Neural cell (in vitro differentiated cells): Measurements from ENCODE around the gene HFM1. TPM values are rescaled to one million over a fixed set of nuclear protein-coding genes. Genes with fewer than 3 reads are reported as not detected.

ENCODE experiments used
- H2AFZ ChIP-seq: fragments of 200-600, 300-800 bp; sonication (generic), shearing (Covaris generic); 2 replicates; pipeline ENCODE4 v1.6.0; 2014; ENCODE audit warnings: low read depth, mild to moderate bottlenecking, antibody characterized with exemption, low read length, moderate library complexity
- H3F3A ChIP-seq: fragments of 200-600 bp; shearing (Covaris generic); 2 replicates; pipeline ENCODE4 v1.6.1; 2016; ENCODE audit warnings: mild to moderate bottlenecking, moderate library complexity, mixed read lengths, antibody characterized with exemption, low read length; ENCODE audit not compliant: insufficient read depth, poor library complexity, severe bottlenecking
- H3K27ac ChIP-seq: fragments of 200-600, 300-800 bp; sonication (generic), shearing (Covaris generic); 2 replicates; pipeline ENCODE4 v1.5.1; 2014; ENCODE audit warnings: mild to moderate bottlenecking, low read length, moderate library complexity
- H3K27me3 ChIP-seq: fragments of 300-800, 200-600 bp; sonication (generic), shearing (Covaris generic); 2 replicates; pipeline ENCODE4 v1.6.0; 2014; ENCODE audit warnings: mild to moderate bottlenecking, low read depth, low read length, moderate library complexity; ENCODE audit not compliant: insufficient read depth
- H3K36me3 ChIP-seq: fragments of 300-800, 200-600 bp; sonication (generic), shearing (Covaris generic); 2 replicates; pipeline ENCODE4 v1.5.1; 2014; ENCODE audit warnings: mild to moderate bottlenecking, antibody characterized with exemption, low read length, moderate library complexity; ENCODE audit not compliant: insufficient read depth
- H3K4me2 ChIP-seq: fragments of 300-800, 200-600 bp; sonication (generic), shearing (Covaris generic); 2 replicates; pipeline ENCODE4 v1.6.0; 2014; ENCODE audit warnings: mild to moderate bottlenecking, low read length
- H3K4me3 ChIP-seq: fragments of 300-800, 200-600 bp; sonication (generic), shearing (Covaris generic); 2 replicates; pipeline ENCODE4 v1.5.1; 2014; ENCODE audit warnings: mild to moderate bottlenecking, low read length, moderate library complexity
- H3K79me2 ChIP-seq: fragments of 200-600 bp; shearing (Covaris generic); replicated peaks from 2 replicates; pipeline ENCODE4 v1.6.0; 2014; ENCODE audit warnings: mild to moderate bottlenecking, low read length, moderate library complexity; ENCODE audit not compliant: insufficient read depth
- H3K9ac ChIP-seq: fragments of 300-800, 200-600 bp; sonication (generic), shearing (Covaris generic); 2 replicates; pipeline ENCODE4 v1.6.1; 2016; ENCODE audit warnings: mild to moderate bottlenecking, low read length, mixed read lengths
- H3K9me2 ChIP-seq: fragments of 200-600 bp; shearing (Covaris generic); 2 replicates; pipeline ENCODE4 v1.6.1; 2016; ENCODE audit warnings: mild to moderate bottlenecking, low read length, mixed read lengths; ENCODE audit not compliant: insufficient read depth
- H3K9me3 ChIP-seq: fragments of 200-600, 300-800 bp; sonication (generic), shearing (Covaris generic); 2 replicates; pipeline ENCODE4 v1.6.1; 2016; ENCODE audit warnings: mild to moderate bottlenecking, mixed run types, low read length, moderate library complexity, mixed read lengths
- H4K20me1 ChIP-seq: fragments of 200-600 bp; shearing (Covaris generic); 2 replicates; pipeline ENCODE4 v1.6.1; 2016; ENCODE audit warnings: mild to moderate bottlenecking, mixed run types; ENCODE audit not compliant: insufficient read depth
- EP300 ChIP-seq: fragments of 450-650 bp; conservative IDR thresholded peaks from 2 replicates; pipeline ENCODE4 v1.6.1; 2014; ENCODE audit warnings: antibody characterized with exemption, mild to moderate bottlenecking, moderate library complexity; ENCODE audit not compliant: poor library complexity, severe bottlenecking
- EZH2 ChIP-seq: fragments of 200-600, 300-800 bp; shearing (Covaris generic), sonication (generic); IDR thresholded peaks from 2 replicates; pipeline ENCODE4 v1.6.1; 2014; ENCODE audit warnings: antibody characterized with exemption, low read length, borderline replicate concordance, mild to moderate bottlenecking; ENCODE audit not compliant: insufficient read depth, poor library complexity, severe bottlenecking
- MXI1 ChIP-seq: fragments of 450-650 bp; conservative IDR thresholded peaks from 2 replicates; pipeline ENCODE4 v1.6.1; 2014; ENCODE audit warnings: antibody characterized with exemption, mild to moderate bottlenecking; ENCODE audit not compliant: poor library complexity, severe bottlenecking
- POLR2AphosphoS5 ChIP-seq: IDR thresholded peaks from 2 replicates; pipeline ENCODE4 v1.6.1; 2012
- RAD21 ChIP-seq: fragments of 450-650 bp; conservative IDR thresholded peaks from 2 replicates; pipeline ENCODE4 v1.6.1; 2014; ENCODE audit warnings: antibody characterized with exemption, mild to moderate bottlenecking, moderate library complexity
- SMC3 ChIP-seq: fragments of 450-650 bp; conservative IDR thresholded peaks from 2 replicates; pipeline ENCODE4 v1.6.1; 2014; ENCODE audit warnings: antibody characterized with exemption, mild to moderate bottlenecking, moderate library complexity; ENCODE audit not compliant: poor library complexity
- TAF1 ChIP-seq: IDR thresholded peaks from 2 replicates; pipeline ENCODE4 v1.6.1; 2012; ENCODE audit warnings: low read depth
- polyA plus RNA-seq: library from polyadenylated mRNA; depleted of rRNA; stranded (reverse); fragments of >200 nt; gene quantifications from 2 replicates; pipeline ENCODE4 v1.2.3, GENCODE V29; 2014
- TF ChIP-seq, protein P1 (sequence below): IDR thresholded peaks from 2 replicates; pipeline ENCODE4 v1.6.1; 2012; ENCODE audit warnings: borderline replicate concordance
- TF ChIP-seq, protein P2 (sequence below): fragments of 450-650 bp; IDR thresholded peaks from 2 replicates; pipeline ENCODE4 v1.5.1; 2014; ENCODE audit warnings: antibody characterized with exemption, mild to moderate bottlenecking, moderate library complexity; ENCODE audit not compliant: poor library complexity, severe bottlenecking

Gene HFM1
- polyA plus RNA-seq, 1 donor from 2014 or later, result 30.5 TPM

DNA sequence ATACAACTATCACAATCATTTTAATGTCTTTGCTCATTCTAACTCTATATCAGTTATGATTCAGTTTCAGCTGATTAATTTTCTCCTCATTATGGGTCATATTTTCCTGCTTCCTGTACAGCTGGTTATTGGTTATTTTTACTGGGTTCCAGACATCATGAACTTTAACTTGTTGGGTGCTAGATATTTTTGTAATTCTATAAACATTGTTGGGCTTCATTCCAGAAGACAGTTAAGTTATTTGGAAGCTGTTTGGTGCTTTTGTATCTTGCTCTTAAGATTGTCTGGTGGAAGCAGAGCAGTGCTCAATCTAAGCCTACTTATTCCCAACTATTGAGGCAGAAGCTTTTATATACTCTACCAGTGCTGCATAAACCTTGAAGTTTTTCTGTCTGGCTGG lies 34.4 kb upstream of the HFM1 start:
- TF ChIP-seq TAF1 (no peak), MXI1 (no peak), EZH2 (no peak), EP300 (no peak), SMC3 (no peak), POLR2AphosphoS5 (no peak), RAD21 (no peak)
- TF ChIP-seq, protein P1, sequence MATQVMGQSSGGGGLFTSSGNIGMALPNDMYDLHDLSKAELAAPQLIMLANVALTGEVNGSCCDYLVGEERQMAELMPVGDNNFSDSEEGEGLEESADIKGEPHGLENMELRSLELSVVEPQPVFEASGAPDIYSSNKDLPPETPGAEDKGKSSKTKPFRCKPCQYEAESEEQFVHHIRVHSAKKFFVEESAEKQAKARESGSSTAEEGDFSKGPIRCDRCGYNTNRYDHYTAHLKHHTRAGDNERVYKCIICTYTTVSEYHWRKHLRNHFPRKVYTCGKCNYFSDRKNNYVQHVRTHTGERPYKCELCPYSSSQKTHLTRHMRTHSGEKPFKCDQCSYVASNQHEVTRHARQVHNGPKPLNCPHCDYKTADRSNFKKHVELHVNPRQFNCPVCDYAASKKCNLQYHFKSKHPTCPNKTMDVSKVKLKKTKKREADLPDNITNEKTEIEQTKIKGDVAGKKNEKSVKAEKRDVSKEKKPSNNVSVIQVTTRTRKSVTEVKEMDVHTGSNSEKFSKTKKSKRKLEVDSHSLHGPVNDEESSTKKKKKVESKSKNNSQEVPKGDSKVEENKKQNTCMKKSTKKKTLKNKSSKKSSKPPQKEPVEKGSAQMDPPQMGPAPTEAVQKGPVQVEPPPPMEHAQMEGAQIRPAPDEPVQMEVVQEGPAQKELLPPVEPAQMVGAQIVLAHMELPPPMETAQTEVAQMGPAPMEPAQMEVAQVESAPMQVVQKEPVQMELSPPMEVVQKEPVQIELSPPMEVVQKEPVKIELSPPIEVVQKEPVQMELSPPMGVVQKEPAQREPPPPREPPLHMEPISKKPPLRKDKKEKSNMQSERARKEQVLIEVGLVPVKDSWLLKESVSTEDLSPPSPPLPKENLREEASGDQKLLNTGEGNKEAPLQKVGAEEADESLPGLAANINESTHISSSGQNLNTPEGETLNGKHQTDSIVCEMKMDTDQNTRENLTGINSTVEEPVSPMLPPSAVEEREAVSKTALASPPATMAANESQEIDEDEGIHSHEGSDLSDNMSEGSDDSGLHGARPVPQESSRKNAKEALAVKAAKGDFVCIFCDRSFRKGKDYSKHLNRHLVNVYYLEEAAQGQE, result no peak
- TF ChIP-seq, protein P2, sequence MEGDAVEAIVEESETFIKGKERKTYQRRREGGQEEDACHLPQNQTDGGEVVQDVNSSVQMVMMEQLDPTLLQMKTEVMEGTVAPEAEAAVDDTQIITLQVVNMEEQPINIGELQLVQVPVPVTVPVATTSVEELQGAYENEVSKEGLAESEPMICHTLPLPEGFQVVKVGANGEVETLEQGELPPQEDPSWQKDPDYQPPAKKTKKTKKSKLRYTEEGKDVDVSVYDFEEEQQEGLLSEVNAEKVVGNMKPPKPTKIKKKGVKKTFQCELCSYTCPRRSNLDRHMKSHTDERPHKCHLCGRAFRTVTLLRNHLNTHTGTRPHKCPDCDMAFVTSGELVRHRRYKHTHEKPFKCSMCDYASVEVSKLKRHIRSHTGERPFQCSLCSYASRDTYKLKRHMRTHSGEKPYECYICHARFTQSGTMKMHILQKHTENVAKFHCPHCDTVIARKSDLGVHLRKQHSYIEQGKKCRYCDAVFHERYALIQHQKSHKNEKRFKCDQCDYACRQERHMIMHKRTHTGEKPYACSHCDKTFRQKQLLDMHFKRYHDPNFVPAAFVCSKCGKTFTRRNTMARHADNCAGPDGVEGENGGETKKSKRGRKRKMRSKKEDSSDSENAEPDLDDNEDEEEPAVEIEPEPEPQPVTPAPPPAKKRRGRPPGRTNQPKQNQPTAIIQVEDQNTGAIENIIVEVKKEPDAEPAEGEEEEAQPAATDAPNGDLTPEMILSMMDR, result no peak
- Histone ChIP-seq H2AFZ (no peak overlapping the region), H3K4me2 (no peak overlapping the region), H3K4me3 (no peak overlapping the region), H3K27me3 (no peaks in the 10 kb centered on the region), H3K36me3 (no peaks in the 10 kb centered on the region), H3K79me2 (no peaks in the 10 kb centered on the region), H3K27ac (no peak overlapping the region), H3K9me2 (no peaks in the 10 kb centered on the region), H3F3A (no peaks in the 10 kb centered on the region), H3K9ac (no peak overlapping the region), H3K9me3 (no peaks in the 10 kb centered on the region), H4K20me1 (no peaks in the 10 kb centered on the region)

DNA sequence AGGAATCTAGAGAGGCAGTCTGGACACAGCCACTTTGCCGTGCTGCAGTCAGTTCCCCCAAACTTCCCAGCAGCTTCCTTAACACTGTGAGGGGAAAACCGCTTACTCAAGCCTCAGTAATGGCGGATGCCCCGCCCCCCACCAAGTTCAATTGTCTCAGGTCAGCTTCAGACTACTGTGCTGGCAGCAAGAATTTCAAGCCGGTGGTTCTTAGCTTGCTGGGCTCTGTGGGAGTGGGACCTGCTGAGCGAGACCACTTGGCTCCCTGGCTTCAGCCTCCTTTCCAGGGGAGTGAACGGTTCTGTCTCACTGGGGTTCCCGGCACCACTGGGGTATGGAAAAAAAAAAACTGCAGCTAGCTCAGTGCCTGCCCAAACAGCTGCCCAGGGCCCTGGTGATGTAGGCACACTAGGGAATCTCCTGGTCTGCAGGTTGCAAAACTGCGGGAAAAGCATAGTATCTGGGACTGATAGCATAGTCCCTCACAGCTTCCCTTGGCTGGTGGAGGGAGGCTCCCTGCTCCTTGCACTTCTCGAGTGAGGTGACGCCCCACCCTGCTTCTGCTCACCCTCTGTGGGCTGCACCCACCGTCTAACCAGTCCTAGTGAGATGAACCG lies 23.7 kb upstream of the HFM1 start:
- H3K36me3 ChIP-seq, result no peaks in the 10 kb centered on the region
- no peaks in the 10 kb centered on the region for H3K9me3 ChIP-seq
- no peak overlapping the region for H2AFZ ChIP-seq
- no peaks in the 10 kb centered on the region for H4K20me1 ChIP-seq
- H3K9me2 ChIP-seq, result no peaks in the 10 kb centered on the region
- no peak overlapping the region for H3K4me2 ChIP-seq
- H3K79me2 ChIP-seq, result no peaks in the 10 kb centered on the region
- no peaks in the 10 kb centered on the region for H3K27me3 ChIP-seq
- H3K27ac ChIP-seq, result no peak overlapping the region
- H3K9ac ChIP-seq, result no peak overlapping the region
- H3K4me3 ChIP-seq, result no peak overlapping the region
- TF ChIP-seq MXI1 (no peak), EP300 (no peak)
- no peaks in the 10 kb centered on the region for H3F3A ChIP-seq

DNA sequence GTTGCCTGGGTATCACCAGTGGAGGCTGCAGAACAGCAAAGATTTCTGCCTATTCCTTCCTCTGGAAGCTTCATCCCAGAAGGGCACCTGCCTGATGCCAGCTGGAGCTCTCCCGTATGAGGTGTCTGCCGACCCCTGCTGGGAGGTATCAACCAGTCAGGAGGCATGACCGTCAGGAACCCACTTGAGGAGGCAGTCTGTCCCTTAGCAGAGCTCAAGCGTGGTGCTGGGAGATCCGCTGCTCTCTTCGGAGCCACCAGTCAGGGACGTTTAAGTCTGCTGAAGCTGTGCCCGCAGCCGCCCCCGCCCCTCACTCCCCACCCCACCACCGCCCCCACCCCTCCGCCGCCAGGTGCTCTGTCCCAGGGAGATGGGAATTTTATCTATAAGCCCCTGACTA lies 23.1 kb upstream of the HFM1 start:
- Histone ChIP-seq H2AFZ (no peak overlapping the region), H3K9ac (no peak overlapping the region), H3K4me2 (no peak overlapping the region), H3K4me3 (no peak overlapping the region), H3F3A (no peaks in the 10 kb centered on the region), H3K79me2 (no peaks in the 10 kb centered on the region), H3K9me3 (no peaks in the 10 kb centered on the region), H4K20me1 (no peaks in the 10 kb centered on the region), H3K36me3 (no peaks in the 10 kb centered on the region), H3K27me3 (no peaks in the 10 kb centered on the region), H3K9me2 (no peaks in the 10 kb centered on the region), H3K27ac (no peak overlapping the region)
- TF ChIP-seq POLR2AphosphoS5 (no peak), MXI1 (no peak), EP300 (no peak), EZH2 (no peak), TAF1 (no peak), SMC3 (no peak), RAD21 (no peak)
- TF ChIP-seq, protein P2, result no peak
- TF ChIP-seq, protein P1, result no peak
